GM12878 (cell line): ENCODE measurements around the gene SHISA6. TPM values are rescaled to one million over a fixed set of nuclear protein-coding genes. Genes with fewer than 3 reads are reported as not detected.

Experiments
- ATAC-seq: fragments of 200-7000 bp; cut with Tn5 transposase; 3 replicates; pipeline ENCODE4 v1.9.1; 2020; ENCODE audit warnings: mild to moderate bottlenecking, moderate library complexity
- BruUV-seq: library from RNA; stranded (reverse); fragments of 400-500 nt; replicated peaks from 2 replicates; lab custom pipeline; 2021; lab: Mats Ljungman, UMichigan
- CTCF ChIA-PET: fragments of 300-600 bp; sonication (Branson Sonifier 250); formaldehyde crosslinking; extraction: SDS; loops from one replicate; lab custom pipeline; 2021; ENCODE audit warnings: inconsistent platforms; lab: Yijun Ruan, JAX
- POLR2A ChIA-PET: fragments of 350-600 bp; formaldehyde crosslinking; extraction: SDS; loops from one replicate; lab custom pipeline; 2021; ENCODE audit warnings: inconsistent platforms; lab: Charles Lee
- RAD21 ChIA-PET: fragments of 300-600 bp; sonication (Branson Sonifier 250); formaldehyde crosslinking; loops from one replicate; lab custom pipeline; 2023; ENCODE audit warnings: antibody characterized with exemption; ENCODE audit not compliant: unreplicated experiment; lab: Charles Lee
- SMC1A ChIA-PET: fragments of 300-600 bp; sonication (Branson Sonifier 250); formaldehyde crosslinking; loops from one replicate; lab custom pipeline; 2023; ENCODE audit not compliant: unreplicated experiment, uncharacterized antibody; lab: Charles Lee
- DNase-seq: peaks from one replicate; pipeline ENCODE4 v3.0.0-alpha.2; 2011; ENCODE audit warnings: low read depth, low spot score
- FAIRE-seq: peaks from 3 replicates; lab custom pipeline; 2011; peaks lifted over from hg19 to GRCh38; lab: Jason Lieb, UNC
- H2AFZ ChIP-seq: 2 replicates; pipeline ENCODE4 v1.6.0; 2011; ENCODE audit warnings: low read depth, low read length, control low read depth; ENCODE audit not compliant: control insufficient read depth
- H3K27ac ChIP-seq: 2 replicates; pipeline ENCODE4 v1.5.1; 2011; ENCODE audit warnings: control low read depth; ENCODE audit not compliant: control insufficient read depth, insufficient read depth
- H3K27me3 ChIP-seq, 2 experiments: replicated peaks in 1 of 2; 2 replicates each; pipeline versions ENCODE4 v1.6.0 to v1.6.1; 2011; ENCODE audit warnings: low read length in 1 of 2; ENCODE audit not compliant: control insufficient read depth in 2 of 2, insufficient read depth in 2 of 2
- H3K36me3 ChIP-seq, 2 experiments: 2 replicates each; pipeline ENCODE4 v1.5.1; 2011; ENCODE audit warnings: low read length in 1 of 2; ENCODE audit not compliant: control insufficient read depth in 2 of 2, insufficient read depth in 2 of 2
- H3K4me1 ChIP-seq: 2 replicates; pipeline ENCODE4 v1.6.1; 2011; ENCODE audit warnings: mild to moderate bottlenecking, low read length, moderate library complexity, mixed read lengths; ENCODE audit not compliant: control insufficient read depth, insufficient read depth
- H3K4me2 ChIP-seq: 2 replicates; pipeline ENCODE4 v1.6.0; 2011; ENCODE audit warnings: control low read depth; ENCODE audit not compliant: control insufficient read depth, insufficient read depth
- H3K4me3 ChIP-seq: fragments of 200-600 bp; sonication (generic); 2 replicates; pipeline ENCODE4 v1.5.1; 2016
- H3K79me2 ChIP-seq: 2 replicates; pipeline ENCODE4 v1.6.0; 2011; ENCODE audit warnings: low read length; ENCODE audit not compliant: control insufficient read depth, insufficient read depth
- H3K9ac ChIP-seq: 2 replicates; pipeline ENCODE4 v1.8.0; 2011; ENCODE audit warnings: low read length, control low read depth, mixed read lengths; ENCODE audit not compliant: control insufficient read depth, insufficient read depth
- H3K9me3 ChIP-seq: replicated peaks from 3 replicates; pipeline ENCODE4 v1.5.1; 2011; ENCODE audit warnings: mild to moderate bottlenecking, low read length; ENCODE audit not compliant: control insufficient read depth, insufficient read depth
- H4K20me1 ChIP-seq: 2 replicates; pipeline ENCODE4 v1.6.0; 2011; ENCODE audit not compliant: control insufficient read depth, insufficient read depth
- CTCF ChIP-seq, 3 experiments: IDR thresholded peaks in 2 of 3; conservative IDR thresholded peaks in 1 of 3; 2 replicates each; pipeline ENCODE4 v1.5.1; 2011; ENCODE audit warnings: low read depth in 3 of 3, low read length in 3 of 3, mild to moderate bottlenecking in 3 of 3, control low read depth in 2 of 3, moderate library complexity in 2 of 3, inconsistent platforms in 1 of 3, mixed read lengths in 1 of 3; ENCODE audit not compliant: control insufficient read depth in 2 of 3, insufficient read depth in 1 of 3; ENCODE audit errors: extremely low read depth in 1 of 3
- DPF2 ChIP-seq: fragments of 450-650 bp; IDR thresholded peaks from 2 replicates; pipeline ENCODE4 v1.6.1; 2017; ENCODE audit warnings: mild to moderate bottlenecking
- JUNB ChIP-seq: IDR thresholded peaks from 2 replicates; pipeline ENCODE4 v1.6.1; 2016; ENCODE audit warnings: antibody characterized with exemption, mild to moderate bottlenecking
- SP1 ChIP-seq: IDR thresholded peaks from one replicate; pipeline ENCODE4 v1.6.1; 2011; ENCODE audit warnings: low read depth, low read length
- TBL1XR1 ChIP-seq: IDR thresholded peaks from 2 replicates; pipeline ENCODE4 v1.6.1; 2012; ENCODE audit warnings: low read depth, low read length, improper control_type of control experiment
- WRNIP1 ChIP-seq: IDR thresholded peaks from 2 replicates; pipeline ENCODE4 v1.6.1; 2011; ENCODE audit warnings: low read depth, low read length, improper control_type of control experiment, borderline replicate concordance
- WGBS: methylation state at CpG from one replicate; pipeline ENCODE4 v1.1.6; 2016; ENCODE audit warnings: low lambda C conversion rate; ENCODE audit not compliant: insufficient replicate concordance, insufficient coverage; ENCODE audit errors: missing lambda C conversion rate; 5-methylcytosine and 5-hydroxymethylcytosine counted together
- in situ Hi-C: fragments of 300-500 bp; cut with MboI; formaldehyde crosslinking; loops from 9 replicates; pipeline ENCODE4 v1.14.3; 2018; ENCODE audit warnings: mixed read lengths
- intact Hi-C: fragments of 100-400 bp; cut with micrococcal nuclease; formaldehyde crosslinking; loops from one replicate; pipeline ENCODE4 v1.14.2; 2022; ENCODE audit not compliant: unreplicated experiment
- polyA plus RNA-seq, 11 experiments: library from polyadenylated mRNA; depleted of rRNA in 4 of 11; unstranded in 6 of 11; stranded (reverse) in 5 of 11; fragments of >200 nt; fragmentation: Nextera tagmentation in 4 of 11; fragmentation: Illumina TruSeq in 1 of 11; extraction: Ambion mirVana in 4 of 11; extraction: Trizol in 1 of 11; gene quantifications; 1 replicate in 1 of 11; 2 replicates in 10 of 11; pipeline versions ENCODE4 v1.2.1 to v1.2.3, GENCODE V29; 2011 to 2016; ENCODE audit warnings: inconsistent platforms in 2 of 11, missing spikeins in 2 of 11, low read depth in 1 of 11
- total RNA-seq, 4 experiments: library from RNA; depleted of rRNA in 3 of 4; stranded (reverse); fragments of >200 nt in 3 of 4; fragmentation: Illumina TruSeq in 1 of 4; extraction: Trizol in 1 of 4; gene quantifications; 2 replicates each; pipeline versions ENCODE4 v1.2.1 to v1.2.3, GENCODE V29; 2013 to 2021
- TF ChIP-seq, protein P1 (sequence below): fragments of 450-650 bp; IDR thresholded peaks from 2 replicates; pipeline ENCODE4 v1.6.1; 2017; ENCODE audit warnings: low read depth, mild to moderate bottlenecking, moderate library complexity

The SHISA6 gene
- total and polyA plus RNA-seq, 10 of the 15 experiments (the other 5 are each of a cell fraction or from before 2014, with no cell fraction given): not detected

GRCh38 chr17:11319894-11320293, 78.9 kb downstream of the SHISA6 start:
- no peak overlapping the region for H3K4me2 ChIP-seq
- H3K79me2 ChIP-seq: no peaks in the 10 kb centered on the region
- ATAC-seq: no peak
- no peak for DNase-seq
- ChIA-PET POLR2A (no interaction called here), RAD21 (no interaction called here)
- TF ChIP-seq DPF2: no peak
- TF ChIP-seq CTCF (IDR thresholded peaks at IDR 0.05 in 2 of 3, conservative IDR thresholded peaks at IDR 0.05 in 1 of 3; ENCODE audit: control insufficient read depth in 2 of 3, extremely low read depth in 1 of 3, insufficient read depth in 1 of 3, low read depth in 3 of 3, low read length in 3 of 3): no peak
- TF ChIP-seq SP1: no peak
- no peak for TF ChIP-seq JUNB
- TF ChIP-seq WRNIP1: no peak
- no peak for TF ChIP-seq TBL1XR1
- TF ChIP-seq, protein P1, sequence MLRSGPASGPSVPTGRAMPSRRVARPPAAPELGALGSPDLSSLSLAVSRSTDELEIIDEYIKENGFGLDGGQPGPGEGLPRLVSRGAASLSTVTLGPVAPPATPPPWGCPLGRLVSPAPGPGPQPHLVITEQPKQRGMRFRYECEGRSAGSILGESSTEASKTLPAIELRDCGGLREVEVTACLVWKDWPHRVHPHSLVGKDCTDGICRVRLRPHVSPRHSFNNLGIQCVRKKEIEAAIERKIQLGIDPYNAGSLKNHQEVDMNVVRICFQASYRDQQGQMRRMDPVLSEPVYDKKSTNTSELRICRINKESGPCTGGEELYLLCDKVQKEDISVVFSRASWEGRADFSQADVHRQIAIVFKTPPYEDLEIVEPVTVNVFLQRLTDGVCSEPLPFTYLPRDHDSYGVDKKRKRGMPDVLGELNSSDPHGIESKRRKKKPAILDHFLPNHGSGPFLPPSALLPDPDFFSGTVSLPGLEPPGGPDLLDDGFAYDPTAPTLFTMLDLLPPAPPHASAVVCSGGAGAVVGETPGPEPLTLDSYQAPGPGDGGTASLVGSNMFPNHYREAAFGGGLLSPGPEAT: no peak
- TF ChIP-seq, all 136 proteins: peak for 0
- Histone ChIP-seq H4K20me1 (no peaks in the 10 kb centered on the region), H3K27me3 (no peaks in the 10 kb centered on the region), H3K27ac (no peak overlapping the region), H3K4me3 (no peak overlapping the region), H3K4me1 (no peaks in the 10 kb centered on the region), H3K9ac (no peak overlapping the region), H2AFZ (no peak overlapping the region), H3K9me3 (no peaks in the 10 kb centered on the region), H3K36me3 (no peaks in the 10 kb centered on the region)
- ChIA-PET SMC1A (no interaction called here), CTCF (no interaction called here)
- intact Hi-C loops (no loop called here), in situ Hi-C loops (loop anchor here (10.0 to 25.0 kb wide), 2 partner anchors 85 to 842 kb away; no protein-coding TSS in a partner anchor)
- WGBS: 0% methylated on average over 3 of the region's 3 CpGs
- FAIRE-seq: no peak
- BruUV-seq: no TSS peak
